Mucosa of descending colon (tissue), 3 donors: Measurements from ENCODE around the gene EEF1A2. TPM values are rescaled to one million over a fixed set of nuclear protein-coding genes. Genes with fewer than 3 reads are reported as not detected.

Experiments
- ATAC-seq: fragments of 200-7000 bp; cut with Tn5 transposase; one replicate; pipeline ENCODE4 v1.9.1; 2020; ENCODE audit warnings: mild to moderate bottlenecking, moderate library complexity
- DNase-seq, 3 donors: peaks; one replicate each; pipeline ENCODE4 v3.0.0-alpha.2; 2020
- H3K36me3 ChIP-seq: fragments of 200-600 bp; one replicate; pipeline ENCODE4 v1.8.0; 2021; ENCODE audit warnings: low read depth, mild to moderate bottlenecking
- H3K4me1 ChIP-seq: fragments of 200-600 bp; one replicate; pipeline ENCODE4 v1.8.0; 2021; ENCODE audit warnings: low read depth, mild to moderate bottlenecking
- H3K4me3 ChIP-seq: fragments of 200-600 bp; one replicate; pipeline ENCODE4 v1.8.0; 2021; ENCODE audit warnings: mild to moderate bottlenecking
- H3K9me3 ChIP-seq: fragments of 200-600 bp; one replicate; pipeline ENCODE4 v1.8.0; 2021; ENCODE audit warnings: mild to moderate bottlenecking
- CTCF ChIP-seq: fragments of 200-600 bp; IDR thresholded peaks from one replicate; pipeline ENCODE4 v1.8.0; 2022; ENCODE audit warnings: antibody characterized with exemption, mild to moderate bottlenecking
- intact Hi-C, 2 donors: fragments of 100-400 bp; cut with DNase I in 1 of 2; cut with micrococcal nuclease in 1 of 2; formaldehyde crosslinking; loops; one replicate each; pipeline versions ENCODE4 v1.11.0 to v1.11.1; 2022; cut with DNase I, micrococcal nuclease
- total RNA-seq, 3 donors: library from RNA; stranded (reverse); fragmentation: NEBNext Ultra II Directional in 2 of 3; extraction: Animal tissue kit (Norgen Biotek cat#: 25700) in 2 of 3; gene quantifications; one replicate each; pipeline versions ENCODE4 v1.2.1 to v1.2.4, GENCODE V29; 2021 to 2023
- donor health status: DM: no; HTN: no; CAD: no; lungs with moderate emphysema.
- donor health status: DM: no; HTN: no; CAD: no.
- donor health status: DM: no; HTN: yes; CAD: no.

EEF1A2 gene
- total RNA-seq, 3 donors from 2014 or later, result 1.3 to 15.0 (median 2.7) TPM

GRCh38 chr20:63458170-63459069, 40.5 kb downstream of the EEF1A2 start:
- no peak for TF ChIP-seq CTCF
- ATAC-seq (no peak), DNase-seq (no peak)
- Histone ChIP-seq H3K4me1 (no peaks in the 10 kb centered on the region), H3K36me3 (no peaks in the 10 kb centered on the region), H3K4me3 (no peak overlapping the region), H3K9me3 (no peaks in the 10 kb centered on the region)
- intact Hi-C loops, result no loop called here

GRCh38 chr20:63457737-63458136, 41.1 kb downstream of the EEF1A2 start:
- Histone ChIP-seq H3K9me3 (no peaks in the 10 kb centered on the region), H3K36me3 (no peaks in the 10 kb centered on the region), H3K4me1 (no peaks in the 10 kb centered on the region), H3K4me3 (no peak overlapping the region)
- intact Hi-C loops, result no loop called here
- no peak for TF ChIP-seq CTCF
- peak; percentile 19 for ATAC-seq
- DNase-seq, result peak in 1 of 3 donors; percentile 12

GRCh38 chr20:63456429-63457284, 42.2 kb downstream of the EEF1A2 start:
- H3K4me1 ChIP-seq, result no peaks in the 10 kb centered on the region
- intact Hi-C loops, result no loop called here
- no peak overlapping the region for H3K4me3 ChIP-seq
- no peak for TF ChIP-seq CTCF
- no peak for ATAC-seq
- no peaks in the 10 kb centered on the region for H3K9me3 ChIP-seq
- no peaks in the 10 kb centered on the region for H3K36me3 ChIP-seq
- no peak for DNase-seq

GRCh38 chr20:63455568-63455859, 43.4 kb downstream of the EEF1A2 start:
- no peaks in the 10 kb centered on the region for H3K36me3 ChIP-seq
- ATAC-seq, result no peak
- no peaks in the 10 kb centered on the region for H3K9me3 ChIP-seq
- intact Hi-C loops, result no loop called here
- TF ChIP-seq CTCF, result no peak
- DNase-seq, result no peak
- no peak overlapping the region for H3K4me3 ChIP-seq
- H3K4me1 ChIP-seq, result no peaks in the 10 kb centered on the region

- Histone ChIP-seq H3K4me3 (no peak overlapping the region), H3K4me1 (no peaks in the 10 kb centered on the region), H3K9me3 (no peaks in the 10 kb centered on the region), H3K36me3 (no peaks in the 10 kb centered on the region)
- intact Hi-C loops, result no loop called here
- no peak for TF ChIP-seq CTCF
- no peak for ATAC-seq
- DNase-seq, result no peak
Measured at GRCh38 chr20:63454731-63455567, 43.9 kb downstream of the EEF1A2 start.
